H1 (cell line): ENCODE data around the gene G3BP1. TPM values are rescaled to one million over a fixed set of nuclear protein-coding genes. Genes with fewer than 3 reads are reported as not detected.

Source experiments
- CTCF ChIA-PET: fragments of 300-600 bp; sonication (Branson Sonifier 250); formaldehyde crosslinking; loops from one replicate; lab custom pipeline; 2021; ENCODE audit not compliant: partially characterized antibody; lab: Charles Lee
- POLR2A ChIA-PET: fragments of 300-600 bp; sonication (Branson Sonifier 250); formaldehyde crosslinking; loops from one replicate; lab custom pipeline; 2021; ENCODE audit warnings: inconsistent platforms; ENCODE audit not compliant: partially characterized antibody; lab: Charles Lee
- DNase-seq, 2 experiments: peaks; one replicate each; pipeline versions ENCODE4 v3.0.0 to v3.0.0-alpha.2; 2010 to 2022; ENCODE audit warnings: low spot score in 2 of 2, low read depth in 1 of 2, mixed read lengths in 1 of 2
- FAIRE-seq: peaks from 2 replicates; lab custom pipeline; 2011; peaks lifted over from hg19 to GRCh38; lab: Jason Lieb, UNC
- H2AFZ ChIP-seq: 2 replicates; pipeline ENCODE4 v1.8.1; 2012; ENCODE audit warnings: low read length, inconsistent platforms
- H2AK5ac ChIP-seq: 2 replicates; pipeline ENCODE4 v1.6.1; 2013; ENCODE audit warnings: low read depth, low read length
- H2BK120ac ChIP-seq: replicated peaks from 2 replicates; pipeline ENCODE3; 2013; ENCODE audit warnings: low read depth, low read length, inconsistent platforms
- H2BK12ac ChIP-seq: 2 replicates; pipeline ENCODE4 v1.6.1; 2013; ENCODE audit warnings: low read depth, low read length
- H2BK15ac ChIP-seq: 2 replicates; pipeline ENCODE4 v1.6.1; 2013; ENCODE audit warnings: low read length
- H2BK20ac ChIP-seq: 2 replicates; pipeline ENCODE4 v1.6.1; 2013; ENCODE audit warnings: low read length
- H2BK5ac ChIP-seq: 2 replicates; pipeline ENCODE4 v1.6.1; 2013; ENCODE audit warnings: low read depth, low read length
- H3K14ac ChIP-seq: 2 replicates; pipeline ENCODE4 v1.6.1; 2013; ENCODE audit warnings: inconsistent platforms; ENCODE audit not compliant: insufficient read length
- H3K18ac ChIP-seq: 2 replicates; pipeline ENCODE4 v1.6.1; 2013; ENCODE audit warnings: low read length; ENCODE audit errors: extremely low read depth
- H3K23ac ChIP-seq: 2 replicates; pipeline ENCODE4 v1.6.1; 2013; ENCODE audit warnings: inconsistent platforms; ENCODE audit not compliant: insufficient read length
- H3K23me2 ChIP-seq: 2 replicates; pipeline ENCODE4 v1.6.1; 2013; ENCODE audit warnings: low read depth, low read length
- H3K27ac ChIP-seq: 2 replicates; pipeline ENCODE4 v1.6.1; 2011; ENCODE audit warnings: low read depth, low read length, inconsistent platforms
- H3K27me3 ChIP-seq, 4 experiments: replicated peaks in 1 of 4; 1 replicate in 1 of 4; 2 replicates in 3 of 4; pipeline versions ENCODE4 v1.6.1 to v1.8.1; 2011 to 2013; ENCODE audit warnings: low read length in 3 of 4, mild to moderate bottlenecking in 3 of 4, inconsistent platforms in 2 of 4, mixed read lengths in 2 of 4, moderate library complexity in 1 of 4; ENCODE audit not compliant: control insufficient read depth in 3 of 4, insufficient read depth in 3 of 4; ENCODE audit errors: extremely low read depth in 1 of 4
- H3K36me3 ChIP-seq, 4 experiments: 2 replicates each; pipeline versions ENCODE4 v1.6.1 to v1.8.1; 2011 to 2013; ENCODE audit warnings: mild to moderate bottlenecking in 4 of 4, low read length in 3 of 4, moderate library complexity in 2 of 4, control low read depth in 1 of 4, inconsistent platforms in 1 of 4; ENCODE audit not compliant: insufficient read depth in 4 of 4, control insufficient read depth in 2 of 4
- H3K4ac ChIP-seq: replicated peaks from 2 replicates; pipeline ENCODE3; 2013; ENCODE audit warnings: low read length, low read depth, mixed read lengths, inconsistent platforms; ENCODE audit not compliant: insufficient read length
- H3K4me1 ChIP-seq, 4 experiments: replicated peaks in 1 of 4; 1 replicate in 1 of 4; 2 replicates in 3 of 4; pipeline versions ENCODE4 v1.6.1 to v1.8.1; 2011 to 2013; ENCODE audit warnings: low read length in 3 of 4, inconsistent platforms in 2 of 4, mixed read lengths in 1 of 4; ENCODE audit not compliant: insufficient read depth in 4 of 4, control insufficient read depth in 3 of 4
- H3K4me2 ChIP-seq, 2 experiments: 2 replicates each; pipeline versions ENCODE4 v1.6.1 to v1.8.1; 2011 to 2013; ENCODE audit warnings: low read depth in 2 of 2, low read length in 2 of 2, control low read depth in 1 of 2, inconsistent platforms in 1 of 2, mild to moderate bottlenecking in 1 of 2; ENCODE audit not compliant: insufficient read depth in 1 of 2
- H3K4me3 ChIP-seq, 4 experiments: fragments of 200-600, 300-600 bp in 1 of 4; sonication (generic), shearing (Covaris generic), sonication (Bioruptor Twin) in 1 of 4; 2 replicates each; pipeline versions ENCODE4 v1.5.1 to v1.8.1; 2011 to 2016; ENCODE audit warnings: low read length in 4 of 4, low read depth in 3 of 4, control low read depth in 2 of 4, inconsistent platforms in 2 of 4, mild to moderate bottlenecking in 2 of 4, mixed read lengths in 1 of 4, moderate library complexity in 1 of 4; ENCODE audit not compliant: insufficient read depth in 2 of 4; ENCODE audit errors: extremely low read depth in 1 of 4
- H3K56ac ChIP-seq: replicated peaks from 2 replicates; pipeline ENCODE3; 2013; ENCODE audit warnings: low read depth, mild to moderate bottlenecking, mixed read lengths, low read length, inconsistent platforms; ENCODE audit not compliant: insufficient read length
- H3K79me1 ChIP-seq: 2 replicates; pipeline ENCODE4 v1.6.1; 2013; ENCODE audit warnings: low read depth, low read length, control low read depth
- H3K79me2 ChIP-seq, 2 experiments: 2 replicates each; pipeline versions ENCODE4 v1.6.1 to v1.8.1; 2012 to 2013; ENCODE audit warnings: low read length in 2 of 2, mild to moderate bottlenecking in 2 of 2, inconsistent platforms in 1 of 2; ENCODE audit not compliant: insufficient read depth in 2 of 2, control insufficient read depth in 1 of 2
- H3K9ac ChIP-seq, 4 experiments: replicated peaks in 1 of 4; 1 replicate in 1 of 4; 2 replicates in 3 of 4; pipeline versions ENCODE4 v1.6.1 to v1.8.1; 2011 to 2013; ENCODE audit warnings: low read depth in 3 of 4, low read length in 3 of 4, control low read depth in 2 of 4, mild to moderate bottlenecking in 2 of 4, moderate library complexity in 2 of 4, inconsistent platforms in 1 of 4; ENCODE audit errors: extremely low read depth in 1 of 4
- H3K9me3 ChIP-seq, 2 experiments: 2 replicates each; pipeline versions ENCODE4 v1.6.1 to v1.8.1; 2012 to 2013; ENCODE audit warnings: mild to moderate bottlenecking in 2 of 2, moderate library complexity in 2 of 2, control low read depth in 1 of 2, inconsistent platforms in 1 of 2, low read depth in 1 of 2, low read length in 1 of 2, mixed read lengths in 1 of 2; ENCODE audit not compliant: insufficient read depth in 2 of 2
- H4K20me1 ChIP-seq, 2 experiments: replicated peaks in 1 of 2; 2 replicates each; pipeline versions ENCODE3 to v1.8.1; 2011 to 2013; ENCODE audit warnings: inconsistent platforms in 2 of 2, low read length in 2 of 2, mild to moderate bottlenecking in 1 of 2; ENCODE audit not compliant: insufficient read depth in 2 of 2, control insufficient read depth in 1 of 2
- H4K5ac ChIP-seq: 2 replicates; pipeline ENCODE4 v1.6.1; 2013; ENCODE audit warnings: low read length, low read depth, mixed read lengths, inconsistent platforms; ENCODE audit not compliant: insufficient read length
- H4K8ac ChIP-seq: 2 replicates; pipeline ENCODE4 v1.8.0; 2013; ENCODE audit warnings: mild to moderate bottlenecking, moderate library complexity, low read length, inconsistent platforms; ENCODE audit not compliant: insufficient read depth; ENCODE audit errors: extremely low read depth
- H4K91ac ChIP-seq: replicated peaks from 2 replicates; pipeline ENCODE3; 2013; ENCODE audit warnings: low read length, mixed read lengths, inconsistent platforms; ENCODE audit not compliant: insufficient read length
- CTCF ChIP-seq, 3 experiments: IDR thresholded peaks; 1 replicate in 2 of 3; 2 replicates in 1 of 3; pipeline versions ENCODE4 v1.5.1 to v1.6.1; 2011; ENCODE audit warnings: low read length in 3 of 3, mild to moderate bottlenecking in 3 of 3, inconsistent platforms in 2 of 3, low read depth in 1 of 3, moderate library complexity in 1 of 3; ENCODE audit not compliant: insufficient read depth in 1 of 3; ENCODE audit errors: control extremely low read depth in 1 of 3
- EP300 ChIP-seq, 2 experiments: IDR thresholded peaks; 1 replicate in 1 of 2; 2 replicates in 1 of 2; pipeline ENCODE4 v1.6.1; 2011 to 2012; ENCODE audit warnings: low read depth in 2 of 2, low read length in 2 of 2, mild to moderate bottlenecking in 2 of 2, borderline replicate concordance in 1 of 2, inconsistent platforms in 1 of 2, moderate library complexity in 1 of 2
- JUN ChIP-seq: IDR thresholded peaks from 2 replicates; pipeline ENCODE4 v1.6.1; 2011; ENCODE audit warnings: low read depth, mild to moderate bottlenecking, improper control_type of control experiment, low read length
- MAFK ChIP-seq: IDR thresholded peaks from 2 replicates; pipeline ENCODE4 v1.6.1; 2012; ENCODE audit warnings: low read depth, mild to moderate bottlenecking, improper control_type of control experiment, low read length
- RNF2 ChIP-seq: fragments of 200-900, 300-1000 bp; sonication (generic); IDR thresholded peaks from 2 replicates; pipeline ENCODE4 v1.7.1; 2016; ENCODE audit warnings: borderline replicate concordance, low read depth, mild to moderate bottlenecking, antibody characterized with exemption, low read length; ENCODE audit not compliant: poor library complexity, severe bottlenecking; ENCODE audit errors: missing control alignments
- SAP30 ChIP-seq: fragments of 300-600 bp; sonication (generic); IDR thresholded peaks from 2 replicates; pipeline ENCODE4 v1.7.1; 2012; ENCODE audit warnings: low read length, moderate library complexity, mild to moderate bottlenecking, inconsistent platforms; ENCODE audit not compliant: insufficient read depth, insufficient replicate concordance
- SIN3A ChIP-seq, 2 experiments: IDR thresholded peaks in 1 of 2; conservative IDR thresholded peaks in 1 of 2; 2 replicates each; pipeline ENCODE4 v1.6.1; 2011 to 2012; ENCODE audit warnings: low read length in 2 of 2, improper control_type of control experiment in 1 of 2, low read depth in 1 of 2, mild to moderate bottlenecking in 1 of 2
- TEAD4 ChIP-seq: IDR thresholded peaks from 2 replicates; pipeline ENCODE4 v1.6.1; 2012; ENCODE audit warnings: low read depth, low read length, inconsistent platforms, mixed read lengths
- WGBS, 2 experiments: shearing (Covaris generic) in 1 of 2; methylation state at CpG; one replicate each; pipeline versions ENCODE4 v1.1.6 to v1.1.7; 2013 to 2015; ENCODE audit warnings: low lambda C conversion rate in 2 of 2, mixed read lengths in 2 of 2, inconsistent platforms in 1 of 2, low coverage in 1 of 2, missing lambda C conversion rate in 1 of 2; ENCODE audit not compliant: insufficient replicate concordance in 2 of 2, insufficient coverage in 1 of 2, insufficient read length in 1 of 2; ENCODE audit errors: extremely low coverage in 1 of 2, missing lambda C conversion rate in 1 of 2; 5-methylcytosine and 5-hydroxymethylcytosine counted together
- polyA plus RNA-seq, 7 experiments: library from polyadenylated mRNA; depleted of rRNA in 3 of 7; stranded (reverse) in 5 of 7; unstranded in 2 of 7; fragments of >200 nt in 5 of 7; fragments of 200-250 nt in 2 of 7; gene quantifications; 1 replicate in 5 of 7; 2 replicates in 1 of 7; 4 replicates in 1 of 7; pipeline versions ENCODE4 v1.2.1 to v1.2.3, GENCODE V29; 2011 to 2013; ENCODE audit warnings: missing spikeins in 2 of 7, mixed read lengths in 2 of 7
- total RNA-seq: library from RNA; stranded (reverse); fragmentation: NEBNext Ultra II Directional; extraction: Animal tissue kit (Norgen Biotek cat#: 25700); gene quantifications from 2 replicates; pipeline ENCODE4 v1.2.1, GENCODE V29; 2021

Gene G3BP1
- total and polyA plus RNA-seq, 2 of the 8 experiments (the other 6 are each of a cell fraction or from before 2014, with no cell fraction given), result 71.2 to 516 TPM

GRCh38 chr5:151779531-151780125 is 7.9 kb downstream of the G3BP1 start:
- no peaks in the 10 kb centered on the region for H3K27me3 ChIP-seq
- no peak overlapping the region for H3K9ac ChIP-seq
- no peak overlapping the region for H3K18ac ChIP-seq
- DNase-seq (no peak), FAIRE-seq (no peak)
- no peak overlapping the region for H2AK5ac ChIP-seq
- H3K36me3 ChIP-seq, result peaks cover 0 to 20% (median 5%) of the 10 kb centered on the region in 4 experiments; a peak in 4 of 8 replicates
- 87% methylated on average over 3 of the region's 3 CpGs; no CpG with 5 or more reads in 1 of the 2 experiments for WGBS, 2 experiments
- H3K79me1 ChIP-seq, result no peaks in the 10 kb centered on the region; the same call in 1 of the 2 replicates
- no peak overlapping the region for H3K56ac ChIP-seq
- no peak overlapping the region for H4K8ac ChIP-seq
- H2BK12ac ChIP-seq, result no peak overlapping the region
- no peak overlapping the region for H3K23ac ChIP-seq
- H3K23me2 ChIP-seq, result no peaks in the 10 kb centered on the region
- H4K20me1 ChIP-seq, result peaks cover 37 to 74% of the 10 kb centered on the region in 2 experiments
- H3K4me1 ChIP-seq, result peaks cover 0 to 19% (median 9%) of the 10 kb centered on the region in 4 experiments; a peak in 6 of 7 replicates
- H3K14ac ChIP-seq, result no peak overlapping the region
- H2BK20ac ChIP-seq, result no peak overlapping the region
- no peak overlapping the region for H3K4ac ChIP-seq
- H2AFZ ChIP-seq, result no peak overlapping the region
- H3K27ac ChIP-seq, result no peak overlapping the region
- peak overlapping the region; percentile 19 to 43; a peak in 3 of 4 replicates for H3K4me2 ChIP-seq
- H4K5ac ChIP-seq, result no peak overlapping the region
- H3K4me3 ChIP-seq, result no peak overlapping the region; a peak in 1 of 8 replicates
- no peak overlapping the region for H2BK120ac ChIP-seq
- ChIA-PET POLR2A (interaction anchor here (1.3 to 2.6 kb wide), 4 partner anchors 8 to 32 kb away, joined by 3 to 37 read pairs (median 8); partner anchors contain the start of gene G3BP1), CTCF (no interaction called here)
- H2BK15ac ChIP-seq, result no peak overlapping the region
- H3K9me3 ChIP-seq, result no peaks in the 10 kb centered on the region
- no peak overlapping the region for H4K91ac ChIP-seq
- peaks cover 71 to 100% of the 10 kb centered on the region in 2 experiments for H3K79me2 ChIP-seq
- H2BK5ac ChIP-seq, result no peak overlapping the region
- no peak for TF ChIP-seq SAP30
- TF ChIP-seq CTCF (IDR thresholded peaks at IDR 0.05; ENCODE audit: control extremely low read depth in 1 of 3, insufficient read depth in 1 of 3, low read depth in 1 of 3, low read length in 3 of 3), result no peak
- TF ChIP-seq SIN3A (conservative IDR thresholded peaks at IDR 0.05 in 1 of 2, IDR thresholded peaks at IDR 0.05 in 1 of 2; ENCODE audit: low read depth in 1 of 2, low read length in 2 of 2), result no peak
- no peak for TF ChIP-seq MAFK
- TF ChIP-seq RNF2, result no peak
- TF ChIP-seq JUN, result no peak
- TF ChIP-seq TEAD4, result no peak
- no peak for TF ChIP-seq EP300 (IDR thresholded peaks at IDR 0.05; ENCODE audit: borderline replicate concordance in 1 of 2, low read depth in 2 of 2, low read length in 2 of 2)
